GM23248 (cell line): Measurements from ENCODE around the gene TRIB2. TPM values are rescaled to one million over a fixed set of nuclear protein-coding genes. Genes with fewer than 3 reads are reported as not detected.

Experiments used
- DNase-seq: peaks from one replicate; pipeline ENCODE4 v3.0.0-alpha.2; 2015
- H2AFZ ChIP-seq: fragments of 200-600 bp; sonication (generic); 2 replicates; pipeline ENCODE4 v1.6.1; 2016; ENCODE audit warnings: antibody characterized with exemption
- H3F3A ChIP-seq: fragments of 200-600 bp; sonication (generic); 2 replicates; pipeline ENCODE4 v1.6.1; 2016; ENCODE audit warnings: mild to moderate bottlenecking, antibody characterized with exemption, mixed run types; ENCODE audit not compliant: insufficient read depth
- H3K27ac ChIP-seq: fragments of 200-600 bp; sonication (generic); 2 replicates; pipeline ENCODE4 v1.5.1; 2016; ENCODE audit warnings: mild to moderate bottlenecking
- H3K27me3 ChIP-seq: fragments of 200-600 bp; sonication (generic); replicated peaks from 2 replicates; pipeline ENCODE4 v1.6.1; 2016; ENCODE audit warnings: mild to moderate bottlenecking; ENCODE audit not compliant: insufficient read depth
- H3K36me3 ChIP-seq: fragments of 200-600 bp; sonication (generic); 2 replicates; pipeline ENCODE4 v1.6.1; 2016; ENCODE audit warnings: low read depth, mild to moderate bottlenecking
- H3K4me1 ChIP-seq: fragments of 200-600 bp; sonication (generic); 2 replicates; pipeline ENCODE4 v1.6.1; 2016; ENCODE audit warnings: mild to moderate bottlenecking; ENCODE audit not compliant: insufficient read depth
- H3K4me2 ChIP-seq: fragments of 200-600 bp; sonication (generic); one replicate; pipeline ENCODE4 v1.6.1; 2016; ENCODE audit warnings: mild to moderate bottlenecking; ENCODE audit not compliant: unreplicated experiment
- H3K4me3 ChIP-seq: fragments of 200-600 bp; sonication (generic); 2 replicates; pipeline ENCODE4 v1.5.1; 2016; ENCODE audit warnings: mild to moderate bottlenecking
- H3K79me2 ChIP-seq: fragments of 200-600 bp; sonication (generic); 2 replicates; pipeline ENCODE4 v1.6.1; 2016; ENCODE audit warnings: mild to moderate bottlenecking; ENCODE audit not compliant: insufficient read depth
- H3K9ac ChIP-seq: fragments of 200-600 bp; sonication (generic); 2 replicates; pipeline ENCODE4 v1.6.1; 2016; ENCODE audit warnings: mild to moderate bottlenecking
- H3K9me2 ChIP-seq: fragments of 200-600 bp; sonication (generic); 2 replicates; pipeline ENCODE4 v1.6.1; 2016; ENCODE audit warnings: mixed run types, mild to moderate bottlenecking, moderate library complexity; ENCODE audit not compliant: insufficient read depth
- H3K9me3 ChIP-seq: fragments of 200-600 bp; sonication (generic); one replicate; pipeline ENCODE4 v1.6.1; 2017; ENCODE audit warnings: low read depth
- H4K20me1 ChIP-seq: fragments of 200-600 bp; sonication (generic); 2 replicates; pipeline ENCODE4 v1.6.0; 2016; ENCODE audit not compliant: insufficient read depth
- EZH2 ChIP-seq: fragments of 200-600 bp; sonication (generic); IDR thresholded peaks from 2 replicates; pipeline ENCODE4 v1.6.1; 2018; ENCODE audit warnings: antibody characterized with exemption, mild to moderate bottlenecking; ENCODE audit not compliant: insufficient read depth, poor library complexity, severe bottlenecking
- EZH2phosphoT487 ChIP-seq: fragments of 200-600 bp; sonication (generic); IDR thresholded peaks from 2 replicates; pipeline ENCODE4 v1.6.1; 2018; ENCODE audit warnings: antibody characterized with exemption, moderate library complexity, mild to moderate bottlenecking, low read depth; ENCODE audit not compliant: insufficient read depth
- WGBS, 2 experiments: methylation state at CpG; one replicate each; pipeline ENCODE4 v1.1.6; 2015 to 2017; ENCODE audit warnings: low lambda C conversion rate in 2 of 2, low coverage in 1 of 2; ENCODE audit errors: missing lambda C conversion rate in 2 of 2; 5-methylcytosine and 5-hydroxymethylcytosine counted together
- in situ Hi-C: fragments of 300-500 bp; cut with MboI; formaldehyde crosslinking; loops from 2 replicates; pipeline ENCODE4 v1.15.0; 2020
- polyA plus RNA-seq: library from polyadenylated mRNA; unstranded; fragments of >200 nt; fragmentation: Nextera tagmentation; extraction: Ambion mirVana; gene quantifications from 2 replicates; pipeline ENCODE4 v1.2.1, GENCODE V29; 2016
- total RNA-seq: library from RNA; depleted of rRNA; stranded (reverse); fragments of >200 nt; shearing (Covaris generic); gene quantifications from 2 replicates; pipeline ENCODE4 v1.2.3, GENCODE V29; 2014

TRIB2 gene
- total and polyA plus RNA-seq, 2 experiments from 2014 or later = 31.5 to 46.9 TPM

DNA sequence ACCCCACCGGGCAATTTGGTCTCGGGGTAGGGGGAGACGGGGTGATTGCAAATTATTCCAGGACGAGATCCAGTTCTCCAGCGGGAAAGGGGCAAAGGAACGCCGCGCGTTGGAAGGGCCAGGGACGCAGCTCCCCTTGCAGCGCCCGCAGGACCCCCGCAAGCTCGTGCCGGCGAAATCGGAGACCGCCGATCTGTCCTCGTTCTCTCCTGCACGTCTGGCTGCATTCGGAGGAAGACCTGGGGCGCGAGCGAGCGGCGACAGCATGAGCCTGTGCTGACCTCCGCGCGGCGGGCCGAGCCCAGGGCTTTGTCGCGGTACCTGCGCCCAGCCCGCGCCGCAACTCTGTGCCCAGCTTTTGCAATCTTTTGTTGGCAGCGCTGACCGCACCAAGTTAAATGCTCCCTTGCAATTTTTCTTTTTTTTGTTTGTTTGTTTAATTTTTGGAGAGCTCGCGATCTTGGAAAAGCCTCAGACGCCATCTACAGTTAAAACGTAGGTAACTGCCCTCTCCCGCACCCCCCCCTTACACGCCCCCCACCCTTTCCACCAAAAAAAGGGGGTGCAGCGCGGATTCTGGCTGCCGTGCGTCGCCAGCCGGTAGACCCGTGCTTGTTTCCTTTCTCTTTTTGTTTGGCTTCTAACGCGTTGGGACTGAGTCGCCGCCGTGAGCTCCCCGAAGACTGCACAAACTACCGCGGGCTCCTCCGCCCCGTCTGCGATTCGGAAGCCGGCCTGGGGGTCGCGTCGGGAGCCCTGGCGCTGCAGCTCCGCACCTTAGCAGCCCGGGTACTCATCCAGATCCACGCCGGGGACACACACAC, 667 bp downstream of the TRIB2 start:
- H3F3A ChIP-seq = peaks cover 63% of the 10 kb centered on the region
- peaks cover 37% of the 10 kb centered on the region for H3K4me1 ChIP-seq
- peaks cover 47% of the 10 kb centered on the region for H3K79me2 ChIP-seq
- H3K36me3 ChIP-seq = no peaks in the 10 kb centered on the region; the same call in 1 of the 2 replicates
- H3K9me2 ChIP-seq = no peaks in the 10 kb centered on the region
- peak overlapping the region; percentile 66 for H3K27ac ChIP-seq
- in situ Hi-C loops = loop anchor here (10.0 kb wide), 3 partner anchors 287 to 883 kb away; no protein-coding TSS in a partner anchor
- WGBS, 2 experiments = 1% methylated on average over 67 to 73 of the region's 74 CpGs
- 0 out of 2 replicates have a peak, but pooled peaks cover 3% of the 10 kb centered on the region for H4K20me1 ChIP-seq
- H3K9ac ChIP-seq = peak overlapping the region; percentile 86
- H3K27me3 ChIP-seq = no peaks in the 10 kb centered on the region
- H2AFZ ChIP-seq = peak overlapping the region; percentile 79
- DNase-seq = peak; percentile 84
- no peaks in the 10 kb centered on the region for H3K9me3 ChIP-seq
- H3K4me3 ChIP-seq = peak overlapping the region; percentile 98
- TF ChIP-seq EZH2 (no peak), EZH2phosphoT487 (no peak)
- peak overlapping the region; percentile 92 for H3K4me2 ChIP-seq

DNA sequence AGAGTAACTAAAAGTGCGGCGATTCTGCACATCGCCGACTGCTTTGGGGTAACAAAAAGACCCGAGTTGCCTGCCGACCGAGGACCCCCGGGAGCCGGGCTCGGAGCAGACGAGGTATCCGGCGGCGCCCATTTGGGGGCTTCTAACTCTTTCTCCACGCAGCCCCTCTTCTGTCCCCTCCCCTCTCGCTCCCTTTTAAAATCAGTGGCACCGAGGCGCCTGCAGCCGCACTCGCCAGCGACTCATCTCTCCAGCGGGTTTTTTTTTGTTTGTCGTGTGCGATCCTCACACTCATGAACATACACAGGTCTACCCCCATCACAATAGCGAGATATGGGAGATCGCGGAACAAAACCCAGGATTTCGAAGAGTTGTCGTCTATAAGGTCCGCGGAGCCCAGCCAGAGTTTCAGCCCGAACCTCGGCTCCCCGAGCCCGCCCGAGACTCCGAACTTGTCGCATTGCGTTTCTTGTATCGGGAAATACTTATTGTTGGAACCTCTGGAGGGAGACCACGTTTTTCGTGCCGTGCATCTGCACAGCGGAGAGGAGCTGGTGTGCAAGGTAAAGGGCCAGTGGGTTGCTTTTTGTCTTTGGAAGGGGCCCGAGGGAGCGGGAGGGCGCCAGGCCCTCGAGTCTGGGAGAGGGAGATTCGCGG, 1.4 kb downstream of the TRIB2 start:
- TF ChIP-seq EZH2phosphoT487 = no peak
- in situ Hi-C loops = loop anchor here (10.0 kb wide), 3 partner anchors 287 to 883 kb away; no protein-coding TSS in a partner anchor
- peaks cover 44% of the 10 kb centered on the region for H3K4me1 ChIP-seq
- peaks cover 65% of the 10 kb centered on the region for H3F3A ChIP-seq
- H3K27ac ChIP-seq = peak overlapping the region; percentile 66
- H3K4me2 ChIP-seq = peak overlapping the region; percentile 92
- H3K36me3 ChIP-seq = no peaks in the 10 kb centered on the region; the same call in 1 of the 2 replicates
- WGBS, 2 experiments = 1% methylated on average over 50 of the region's 50 CpGs
- peaks cover 54% of the 10 kb centered on the region for H3K79me2 ChIP-seq
- H2AFZ ChIP-seq = peak overlapping the region; percentile 79
- H3K9me3 ChIP-seq = no peaks in the 10 kb centered on the region
- H3K27me3 ChIP-seq = no peaks in the 10 kb centered on the region
- H3K9me2 ChIP-seq = no peaks in the 10 kb centered on the region
- peak overlapping the region; percentile 86 for H3K9ac ChIP-seq
- DNase-seq = peak; percentile 65
- H3K4me3 ChIP-seq = peak overlapping the region; percentile 98
- H4K20me1 ChIP-seq = peaks cover 4% of the 10 kb centered on the region; the same call in 1 of the 2 replicates

DNA sequence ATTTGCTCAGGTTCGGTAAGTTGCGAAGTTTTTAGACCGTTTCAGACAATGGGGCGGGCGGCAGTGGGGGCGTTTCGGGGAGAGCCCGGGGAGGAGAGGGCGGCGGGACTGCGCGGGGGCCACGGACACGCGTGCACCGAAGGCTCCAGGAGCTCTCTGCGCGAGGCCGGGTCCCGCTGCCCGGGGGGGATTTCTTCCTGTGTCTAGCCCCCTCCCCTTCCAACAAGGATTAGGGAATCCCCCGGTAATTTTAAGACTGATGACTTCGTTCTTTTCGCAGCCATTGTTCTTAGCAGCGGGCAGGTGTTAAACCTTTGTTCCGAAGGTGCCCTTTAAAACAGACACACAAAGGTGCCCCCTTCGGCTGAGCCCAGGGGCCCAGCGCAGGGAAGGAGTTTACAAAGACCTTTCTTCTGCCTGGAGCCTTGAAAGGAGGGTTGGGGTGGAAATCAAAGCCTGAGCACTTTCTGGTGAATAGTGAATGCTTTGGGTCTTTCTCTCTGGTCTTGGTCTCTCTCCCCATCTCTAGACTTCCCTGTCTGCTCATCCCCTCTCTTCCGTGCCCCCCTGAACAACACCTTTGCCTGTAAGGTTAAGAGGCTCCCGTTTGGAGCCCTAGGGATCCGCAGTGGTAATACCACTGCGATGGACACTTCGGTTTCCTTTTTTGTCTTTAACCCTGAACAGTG, 2.1 kb downstream of the TRIB2 start:
- Histone ChIP-seq H3K79me2 (peaks cover 61% of the 10 kb centered on the region), H3K9ac (peak overlapping the region; percentile 86), H3K27me3 (no peaks in the 10 kb centered on the region), H3K27ac (peak overlapping the region; percentile 66), H3K36me3 (no peaks in the 10 kb centered on the region; the same call in 1 of the 2 replicates), H3F3A (peaks cover 65% of the 10 kb centered on the region), H3K9me2 (no peaks in the 10 kb centered on the region), H3K4me2 (peak overlapping the region; percentile 92), H4K20me1 (peaks cover 4% of the 10 kb centered on the region; the same call in 1 of the 2 replicates), H2AFZ (peak overlapping the region; percentile 79), H3K9me3 (no peaks in the 10 kb centered on the region), H3K4me3 (peak overlapping the region; percentile 98), H3K4me1 (peaks cover 44% of the 10 kb centered on the region)
- 1 to 2% methylated on average over 17 to 33 of the region's 33 CpGs for WGBS, 2 experiments
- peak; percentile 55 for DNase-seq
- in situ Hi-C loops = loop anchor here (10.0 kb wide), 3 partner anchors 286 to 884 kb away; no protein-coding TSS in a partner anchor
- no peak for TF ChIP-seq EZH2
- TF ChIP-seq EZH2phosphoT487 = no peak
